ENCODE results near the gene ENPP5.

GRCh38 chr6:46138281-46138680 is 32.5 kb downstream of the ENPP5 start:
- no peak for TF ChIP-seq CTCF (IDR thresholded peaks at IDR 0.05)
- TF ChIP-seq POLR2A (IDR thresholded peaks at IDR 0.05; ENCODE audit: low read depth) = no peak
- TF ChIP-seq POLR2AphosphoS5 (IDR thresholded peaks at IDR 0.05) = no peak
